ENCODE results near the gene PLXNA2.

GRCh38 chr1:207977876-207978275 lies 266.3 kb downstream of the PLXNA2 start:
- TF ChIP-seq ARNTL (CRISPR knock-in tag; IDR thresholded peaks at IDR 0.05; ENCODE audit: borderline replicate concordance, low read depth): no peak
- no peak for TF ChIP-seq ZNF565 (CRISPR knock-in tag; conservative IDR thresholded peaks at IDR 0.05; ENCODE audit: low read depth)
- TF ChIP-seq ZFP30 (CRISPR knock-in tag; IDR thresholded peaks at IDR 0.05): no peak
